GM21723 (cell line): ENCODE data around the gene SLC16A8.
"Not testable (repeated sequence)": the region's sequence is repeated elsewhere in the genome, so short reads cannot be mapped to it uniquely, and the experiment has no call there.

Experiments
- ATAC-seq: cut with Tn5 transposase; IDR thresholded peaks from one replicate; pipeline ENCODE4 v1.9.1; 2021; ENCODE audit warnings: mild to moderate bottlenecking, moderate library complexity; ENCODE audit not compliant: unreplicated experiment

SLC16A8 gene

DNA sequence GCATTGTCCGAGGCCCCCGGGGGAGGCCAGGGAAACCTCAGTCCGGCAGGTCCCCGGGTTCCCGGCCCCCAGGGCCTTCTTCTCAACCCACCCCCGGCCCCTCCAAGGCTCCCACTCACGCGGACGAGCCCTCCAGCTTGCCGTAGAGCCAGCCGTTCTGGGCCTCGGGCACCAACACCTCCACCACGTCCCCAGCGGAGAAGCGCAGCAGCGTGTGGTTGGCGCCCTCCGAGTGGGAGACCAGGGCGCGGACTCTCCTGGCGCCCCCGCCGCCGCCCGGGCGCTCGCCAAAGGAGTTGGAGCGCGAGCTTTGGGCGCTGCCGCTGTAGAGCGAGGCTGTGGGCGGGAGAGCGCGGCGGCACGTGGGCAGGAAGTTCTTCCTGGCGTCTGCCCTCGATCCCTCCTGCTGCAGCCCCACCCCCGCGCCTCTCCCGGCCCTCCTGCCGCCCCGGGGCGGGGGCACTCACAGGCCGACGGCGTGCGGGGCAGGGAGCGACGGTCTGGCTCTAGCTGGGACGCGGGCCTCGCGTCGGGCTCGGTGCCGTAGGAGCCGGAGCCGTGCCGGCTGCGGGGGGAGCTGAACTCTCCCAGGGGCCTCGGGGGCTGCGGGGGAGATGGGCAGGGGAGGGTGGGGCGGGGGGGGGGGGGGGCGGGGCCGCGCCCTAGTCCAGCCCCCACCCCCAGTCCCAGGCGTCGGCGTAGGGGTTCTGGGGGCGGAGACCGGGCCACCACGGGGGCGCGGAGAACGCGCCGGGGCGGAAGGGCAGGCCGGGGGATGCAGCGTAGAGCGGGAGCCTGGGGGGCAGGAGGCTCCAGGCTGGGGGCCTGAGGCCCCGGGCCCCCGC, 4.9 kb upstream of the SLC16A8 start:
- no peak for ATAC-seq

DNA sequence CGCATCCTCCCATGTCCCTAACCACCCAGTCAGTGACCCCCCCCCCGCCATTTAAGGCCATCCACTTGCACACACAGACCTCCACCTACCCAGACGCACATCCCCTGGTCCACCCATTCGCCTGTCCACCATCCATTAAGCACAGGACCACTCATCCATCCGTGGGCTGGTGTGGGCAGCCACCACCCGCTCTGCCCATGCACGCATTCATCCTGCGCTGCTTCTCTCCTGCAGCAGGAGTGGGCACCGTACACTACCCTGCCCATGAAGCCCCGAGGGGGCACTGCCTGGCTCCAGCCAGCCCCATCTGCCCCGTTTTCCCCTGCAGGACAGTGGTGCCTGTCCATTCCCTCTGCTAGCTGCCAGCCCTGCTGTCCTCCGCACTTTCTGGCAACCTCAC, 3.9 kb upstream of the SLC16A8 start:
- no peak for ATAC-seq

DNA sequence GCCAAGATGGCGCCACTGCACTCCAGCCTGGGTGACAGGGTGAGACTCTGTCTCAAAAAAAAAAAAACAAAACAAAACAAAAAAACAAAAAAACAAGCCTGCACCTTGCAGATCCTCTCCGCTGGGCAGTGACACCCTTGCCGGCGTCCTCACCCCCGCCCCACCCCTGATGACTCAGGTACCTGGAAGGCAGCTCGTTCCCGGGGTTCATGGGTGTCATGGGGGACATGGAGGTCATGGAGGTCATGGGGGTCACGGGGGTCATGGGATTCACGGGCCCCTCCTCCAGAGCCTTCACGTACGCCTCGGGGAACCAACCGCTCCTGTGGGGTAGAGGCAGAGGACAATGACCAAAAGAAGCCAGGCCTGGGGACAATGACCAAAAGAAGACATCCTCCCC, 3.0 kb upstream of the SLC16A8 start:
- ATAC-seq = no peak

DNA sequence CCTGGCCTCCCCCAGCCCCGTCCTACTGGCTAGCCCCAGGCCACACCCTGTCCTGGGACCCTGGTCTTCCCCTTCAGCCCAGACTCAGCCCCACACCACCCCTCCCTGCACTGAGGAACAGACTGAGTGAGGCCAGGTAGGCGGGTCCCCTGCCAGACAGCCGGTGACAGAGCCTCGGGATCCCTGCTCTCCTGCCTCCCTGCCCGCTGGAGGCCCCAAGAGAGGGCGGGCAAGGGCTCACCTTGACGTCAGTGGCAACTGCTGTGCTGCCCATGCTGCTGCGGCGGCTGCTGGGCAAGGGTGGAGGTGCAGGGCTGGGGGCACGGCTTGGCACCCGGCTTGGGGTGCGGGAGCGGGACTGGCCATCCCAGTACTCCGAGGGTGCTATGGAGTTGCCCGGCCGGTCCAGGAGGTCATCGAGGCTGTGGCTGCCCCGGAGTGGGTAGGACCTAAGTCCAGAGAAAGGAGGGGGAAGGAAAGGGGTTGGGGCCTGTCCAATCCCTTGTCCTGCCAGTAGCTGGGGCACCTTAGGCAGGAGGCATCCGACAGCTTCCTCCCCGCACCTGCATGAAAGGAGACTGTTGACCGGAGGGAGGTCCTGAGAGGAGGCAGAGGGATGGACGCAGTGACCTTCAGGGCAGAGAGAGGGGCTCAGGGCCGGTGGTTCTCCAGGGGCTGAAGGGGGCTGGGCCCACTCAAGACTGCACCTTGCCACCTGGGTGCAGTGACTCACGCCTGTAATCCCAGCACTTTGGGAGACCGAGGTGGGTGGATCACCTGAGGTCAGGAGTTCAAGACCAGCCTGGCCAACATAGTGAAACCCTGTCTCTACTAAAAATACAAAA, 2.2 kb upstream of the SLC16A8 start:
- ATAC-seq = no peak

DNA sequence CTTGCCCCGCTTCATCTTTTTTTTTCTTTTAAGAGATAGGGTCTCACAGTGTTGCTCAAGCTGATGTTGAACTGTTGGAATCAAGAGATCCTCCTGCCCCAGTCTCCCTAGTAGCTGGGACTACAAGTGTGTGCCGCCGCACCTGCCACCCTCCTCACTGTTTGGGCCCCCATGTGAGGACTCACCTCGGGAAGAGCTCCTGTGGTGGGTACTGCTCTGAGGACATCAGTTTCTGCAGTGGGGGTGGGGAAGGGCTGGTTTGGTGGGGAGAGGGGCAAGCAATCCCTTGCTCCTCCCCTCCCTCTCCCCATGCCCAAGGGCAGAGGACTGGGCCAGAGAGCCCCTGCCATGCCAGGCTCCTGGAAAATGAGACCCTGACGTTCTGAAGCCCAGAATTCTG, 1.5 kb upstream of the SLC16A8 start:
- ATAC-seq = no peak

DNA sequence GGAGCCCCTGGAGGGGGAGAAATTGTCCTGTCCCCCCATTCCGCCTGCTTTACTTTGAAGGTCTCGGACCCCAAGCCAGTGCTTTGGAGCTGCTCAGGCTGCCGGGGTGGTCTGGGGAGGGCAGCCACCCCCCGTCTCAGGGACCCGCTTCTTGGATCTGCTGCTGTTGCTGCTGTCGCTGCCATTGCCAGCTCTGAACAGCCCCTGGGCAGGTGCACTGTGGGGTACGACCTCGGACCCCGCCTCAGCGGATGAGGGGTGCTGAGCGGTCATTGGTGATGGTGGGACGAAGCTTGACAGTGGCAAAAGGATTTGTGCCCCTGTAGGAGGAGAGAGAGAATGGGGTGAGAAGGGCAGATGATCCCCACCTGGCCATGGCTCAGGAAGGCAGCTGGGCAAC, 1.1 kb upstream of the SLC16A8 start:
- ATAC-seq = no peak

DNA sequence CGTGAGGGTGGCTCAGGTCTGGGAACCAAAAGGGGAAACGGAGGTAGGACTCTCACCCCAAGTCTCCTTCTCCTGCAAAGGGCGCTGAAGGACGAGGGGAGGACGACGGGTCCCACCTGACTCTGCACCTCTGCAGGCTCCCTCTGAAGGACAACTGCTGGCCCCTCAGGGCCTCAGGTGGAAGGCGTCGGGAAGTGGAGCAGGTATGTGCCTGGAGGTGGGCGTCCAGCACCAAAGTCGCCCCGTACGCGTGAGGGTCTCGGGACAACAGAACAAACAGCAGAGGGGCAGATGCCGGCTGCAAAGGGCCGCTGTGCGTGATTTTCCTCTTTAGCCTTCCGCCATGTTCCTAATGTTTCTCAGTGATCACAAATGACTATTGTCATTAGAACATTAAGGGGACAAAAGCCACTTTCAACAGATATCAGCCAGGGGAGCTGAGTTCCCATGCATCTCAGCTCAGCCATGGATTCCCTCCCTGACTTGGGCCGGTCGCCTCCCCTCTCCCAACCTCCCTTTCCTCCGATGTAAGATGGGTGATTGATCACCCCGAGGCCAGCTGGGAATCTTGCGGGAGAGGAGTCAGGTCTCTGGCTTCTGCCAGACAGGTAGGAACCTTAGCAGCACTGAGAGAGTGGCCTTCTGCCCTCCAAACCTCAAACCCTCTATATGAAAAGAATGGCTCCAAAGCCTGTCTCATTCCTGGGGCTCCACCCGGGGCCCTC, 836 bp downstream of the SLC16A8 start:
- no peak for ATAC-seq

DNA sequence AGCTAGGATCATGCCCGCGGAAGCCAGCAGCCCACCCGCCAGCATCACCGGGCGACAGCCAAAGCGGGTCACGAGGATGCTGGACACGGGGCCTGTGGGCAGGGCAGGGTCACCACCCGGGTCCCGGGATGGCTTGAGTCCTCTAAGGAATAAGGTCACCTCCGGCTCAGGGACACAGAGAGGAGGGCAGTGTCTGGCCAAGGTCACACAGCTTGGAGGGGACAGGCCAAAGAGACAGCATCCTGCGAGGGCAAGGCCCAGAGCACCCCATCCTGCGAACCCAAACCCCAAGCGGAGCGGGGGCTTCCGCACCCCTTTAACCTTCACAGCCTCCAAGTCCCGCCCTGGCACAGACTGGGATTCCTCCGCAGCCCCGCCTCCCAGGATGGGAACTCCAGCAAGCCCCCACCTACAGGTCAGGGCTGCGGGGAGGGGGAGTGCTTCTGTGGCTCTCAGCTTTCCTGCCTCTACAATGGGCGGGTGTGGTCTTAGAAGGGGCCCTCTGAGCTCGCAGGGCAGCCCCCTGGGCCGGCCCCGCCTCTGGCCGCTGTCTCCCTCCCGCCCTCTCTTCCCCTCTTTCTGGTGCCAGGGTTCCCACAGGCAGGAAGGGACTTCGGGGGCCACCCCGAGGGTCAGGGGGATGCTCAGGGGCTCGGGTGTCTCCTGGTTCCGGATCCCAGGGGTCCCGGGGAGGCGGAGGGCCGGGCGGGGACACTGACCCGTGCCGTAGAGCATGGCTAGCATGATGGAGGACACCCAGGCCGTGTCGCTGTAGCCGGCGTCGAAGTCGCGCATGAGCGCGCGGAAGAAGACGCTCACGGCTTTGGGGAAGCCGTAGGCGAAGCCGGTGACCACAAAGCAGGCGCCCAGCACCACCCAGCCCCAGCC, 1.8 kb downstream of the SLC16A8 start:
- no peak for ATAC-seq

DNA sequence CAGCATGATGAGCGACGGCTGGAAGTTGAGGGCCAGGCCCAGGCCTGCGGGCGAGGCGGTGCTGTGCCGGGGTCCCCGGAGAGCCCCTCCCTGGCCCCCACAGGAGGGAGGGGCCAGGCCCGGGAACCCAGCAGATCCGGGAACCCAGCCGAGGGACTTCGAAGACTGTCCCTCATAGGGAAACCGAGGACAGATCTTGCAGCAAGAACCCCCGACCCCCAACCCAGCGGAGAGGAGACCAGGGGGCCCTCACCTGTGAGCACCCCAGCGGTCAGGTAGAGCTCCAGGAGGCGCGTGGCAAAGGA, 2.4 kb downstream of the SLC16A8 start:
- ATAC-seq = no peak

DNA sequence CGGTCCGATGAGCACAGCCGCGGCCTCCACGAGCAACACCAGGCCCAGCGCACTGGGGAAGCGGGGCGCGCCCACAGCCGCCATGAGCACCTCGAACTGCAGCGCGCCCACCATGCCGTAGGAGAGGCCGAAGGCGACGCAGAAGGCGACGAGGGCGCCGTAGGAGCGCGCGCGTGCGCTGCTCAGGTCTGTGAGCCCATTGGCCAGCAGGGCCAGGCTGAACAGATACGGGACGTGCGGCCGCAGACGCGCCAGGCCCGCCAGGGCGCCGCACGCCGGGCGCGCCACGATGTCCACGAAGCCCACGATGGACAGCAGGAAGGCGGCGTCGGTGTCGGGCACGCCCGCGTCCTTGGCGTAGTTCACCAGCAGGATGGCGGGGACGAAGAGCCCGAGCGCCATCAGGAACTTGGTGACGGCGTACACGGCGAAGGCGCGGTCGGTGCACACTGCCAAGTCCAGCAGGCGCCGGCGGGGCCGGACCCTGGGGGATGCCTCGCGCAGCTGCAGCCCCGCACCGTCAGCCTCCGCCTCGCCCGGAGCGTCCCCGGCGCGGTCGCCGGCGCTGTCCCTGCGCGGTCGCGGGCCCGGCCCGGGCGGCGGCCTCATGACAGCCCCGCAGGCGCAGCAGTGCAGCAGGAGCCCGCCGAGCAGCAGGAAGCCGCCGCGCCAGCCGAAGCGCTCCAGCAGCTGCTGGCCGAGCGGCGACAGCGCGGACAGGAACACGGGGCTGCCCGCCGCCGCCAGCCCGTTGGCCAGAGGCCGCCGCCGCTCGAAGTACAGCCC, 2.9 kb downstream of the SLC16A8 start:
- ATAC-seq = no peak

DNA sequence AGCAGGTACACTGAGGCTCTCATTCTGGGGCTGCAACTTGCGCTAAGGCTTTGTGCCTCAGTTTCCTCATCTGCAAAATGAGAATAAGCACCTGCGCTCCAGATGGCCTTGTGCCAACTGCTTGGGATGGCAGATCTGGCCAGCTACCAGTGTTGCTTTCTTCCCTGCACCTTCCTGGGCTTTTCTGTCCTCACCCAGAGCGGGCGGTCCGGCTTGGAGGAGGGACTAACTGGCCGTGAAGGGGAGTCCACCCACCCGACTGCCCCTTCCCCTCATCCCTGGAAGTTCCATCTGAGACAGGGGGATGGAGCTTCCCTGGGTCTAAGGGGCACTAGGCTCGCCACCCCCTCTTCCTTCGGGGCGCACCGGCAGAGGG, 3.5 kb downstream of the SLC16A8 start:
- no peak for ATAC-seq

DNA sequence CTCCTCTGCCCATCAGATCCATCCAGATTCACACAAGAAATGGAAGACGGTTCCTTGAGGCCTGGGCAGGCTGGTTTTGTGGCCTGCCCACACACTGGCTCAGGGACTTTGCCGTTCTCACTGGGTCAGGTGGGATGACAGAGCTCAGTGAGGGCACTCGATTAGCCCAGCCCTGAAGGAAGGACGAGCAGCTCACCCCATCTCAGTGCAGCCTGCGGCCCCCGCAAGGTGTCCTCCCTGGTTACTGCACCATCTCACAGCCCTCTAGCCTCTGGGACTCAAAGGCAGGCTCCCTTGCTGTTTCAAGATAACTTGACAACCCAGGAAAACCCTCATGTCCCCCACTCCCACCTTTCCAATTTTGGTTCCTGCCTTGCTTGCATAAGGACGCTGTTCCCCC, 4.2 kb downstream of the SLC16A8 start:
- no peak for ATAC-seq

DNA sequence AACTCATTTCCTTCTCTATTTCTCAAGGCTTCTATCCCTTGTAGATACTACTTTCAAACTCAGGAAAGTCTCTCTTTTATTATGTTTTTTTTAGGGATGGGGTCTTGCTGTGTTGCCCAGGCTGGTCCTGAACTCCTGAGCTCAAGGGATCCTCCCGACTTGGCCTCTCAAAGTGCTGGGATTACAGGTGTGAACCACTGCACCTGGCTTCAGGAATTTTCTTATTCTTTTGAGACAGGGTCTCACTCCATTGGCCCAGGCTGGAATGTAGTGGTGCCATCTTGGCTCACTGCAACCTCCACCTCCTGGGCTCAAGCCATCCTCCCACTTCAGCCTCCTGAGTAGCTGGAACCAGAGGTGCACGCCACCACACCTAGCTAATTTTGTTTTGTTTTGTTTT, 4.8 kb downstream of the SLC16A8 start:
- ATAC-seq = not testable (repeated sequence)

DNA sequence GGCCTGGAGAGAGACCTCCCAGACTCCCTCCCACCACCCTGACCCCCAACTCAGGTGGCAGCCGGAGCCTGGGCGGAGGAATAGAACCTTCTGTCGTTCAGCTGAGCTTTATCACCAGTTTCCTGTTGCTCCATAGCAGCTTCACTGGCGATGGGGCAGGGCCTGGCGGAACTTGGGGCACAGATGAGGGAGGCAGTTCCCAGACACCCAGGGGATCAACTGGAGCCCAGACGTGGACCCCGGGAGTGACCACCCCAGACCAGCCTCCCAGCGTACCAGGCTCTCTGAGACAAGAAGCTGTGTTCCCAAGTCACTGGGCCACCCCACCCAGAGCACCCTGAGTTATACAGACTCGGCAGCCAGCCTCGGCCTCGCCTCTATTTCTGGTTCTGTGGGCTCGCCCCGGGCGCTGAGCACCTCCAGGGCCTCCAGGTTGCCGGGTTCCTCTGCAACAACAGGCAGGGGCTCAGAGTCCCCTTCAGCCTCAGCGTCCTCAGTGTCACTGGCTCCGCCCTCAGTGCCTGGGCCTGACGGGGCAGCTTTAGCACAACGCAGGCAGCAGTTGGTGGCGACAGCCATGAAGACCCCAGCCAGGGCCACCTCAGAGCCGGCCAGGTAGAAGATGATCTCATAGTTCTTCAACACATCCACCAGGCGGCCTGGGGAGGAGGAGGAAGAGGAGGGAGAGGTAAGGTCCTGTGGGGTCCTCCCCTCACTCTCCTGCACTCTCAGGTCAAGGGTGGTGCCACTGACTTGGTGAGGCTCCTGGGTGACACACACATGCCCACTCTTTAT, 5.7 kb downstream of the SLC16A8 start:
- ATAC-seq = no peak

DNA sequence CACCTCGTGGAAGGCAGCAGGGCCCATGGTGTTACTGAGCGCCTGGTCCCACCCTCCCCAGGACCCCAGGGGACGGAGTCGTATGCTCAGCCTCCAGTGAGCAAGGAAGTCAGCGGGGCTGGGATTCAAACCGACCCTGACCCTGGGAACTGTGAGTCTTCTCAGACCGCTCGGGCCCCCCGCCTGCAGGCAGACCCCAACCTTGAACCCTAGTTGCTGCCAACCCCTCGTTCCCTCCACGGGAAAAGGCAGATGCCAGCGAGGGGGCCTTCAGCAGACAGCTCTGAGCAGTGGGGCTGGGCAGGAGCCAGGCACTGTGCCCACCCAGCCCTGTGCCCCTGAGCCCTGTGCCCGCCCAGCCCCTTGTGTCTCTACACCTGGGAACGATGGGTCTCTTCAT, 6.4 kb downstream of the SLC16A8 start:
- no peak for ATAC-seq

DNA sequence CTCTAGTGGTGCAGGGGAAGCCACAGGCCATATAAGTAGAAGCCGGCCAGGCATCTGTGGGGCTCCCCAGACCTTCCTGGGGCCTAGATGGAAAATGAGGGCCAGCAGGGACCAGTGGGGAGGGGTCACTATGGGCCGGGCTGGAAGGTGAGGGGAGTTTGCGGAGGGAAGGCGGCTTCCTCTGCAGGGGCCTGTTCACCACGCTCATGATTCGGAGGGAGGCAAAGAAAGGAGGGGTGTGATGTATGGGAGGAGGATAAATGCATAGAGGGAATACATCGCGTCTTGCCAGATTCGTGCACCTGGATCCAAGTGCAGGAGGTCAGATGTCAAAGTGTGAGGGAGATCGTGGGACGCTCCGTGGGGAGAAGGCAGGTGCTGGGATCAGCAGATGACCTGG, 6.9 kb downstream of the SLC16A8 start:
- no peak for ATAC-seq

DNA sequence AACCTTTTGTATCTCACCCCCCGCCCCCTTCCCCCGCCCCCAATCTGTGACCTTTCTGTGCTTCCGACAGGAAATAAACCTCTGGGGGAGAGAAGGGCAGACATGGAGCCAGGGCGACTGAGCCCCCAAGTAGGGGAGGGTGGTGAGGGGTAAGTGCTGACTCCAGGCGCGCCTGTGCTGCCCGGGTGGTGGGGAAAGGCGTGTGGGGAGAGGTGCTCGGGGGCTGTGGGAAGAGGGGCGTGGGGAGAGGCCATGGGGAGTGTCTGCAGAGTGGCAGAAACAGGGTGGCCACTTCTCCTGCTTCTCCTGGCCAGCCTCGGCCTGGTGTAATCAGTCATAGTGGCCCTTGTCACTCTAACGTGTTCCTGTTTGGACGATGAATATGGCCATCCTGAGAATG, 8.0 kb downstream of the SLC16A8 start:
- ATAC-seq = no peak

DNA sequence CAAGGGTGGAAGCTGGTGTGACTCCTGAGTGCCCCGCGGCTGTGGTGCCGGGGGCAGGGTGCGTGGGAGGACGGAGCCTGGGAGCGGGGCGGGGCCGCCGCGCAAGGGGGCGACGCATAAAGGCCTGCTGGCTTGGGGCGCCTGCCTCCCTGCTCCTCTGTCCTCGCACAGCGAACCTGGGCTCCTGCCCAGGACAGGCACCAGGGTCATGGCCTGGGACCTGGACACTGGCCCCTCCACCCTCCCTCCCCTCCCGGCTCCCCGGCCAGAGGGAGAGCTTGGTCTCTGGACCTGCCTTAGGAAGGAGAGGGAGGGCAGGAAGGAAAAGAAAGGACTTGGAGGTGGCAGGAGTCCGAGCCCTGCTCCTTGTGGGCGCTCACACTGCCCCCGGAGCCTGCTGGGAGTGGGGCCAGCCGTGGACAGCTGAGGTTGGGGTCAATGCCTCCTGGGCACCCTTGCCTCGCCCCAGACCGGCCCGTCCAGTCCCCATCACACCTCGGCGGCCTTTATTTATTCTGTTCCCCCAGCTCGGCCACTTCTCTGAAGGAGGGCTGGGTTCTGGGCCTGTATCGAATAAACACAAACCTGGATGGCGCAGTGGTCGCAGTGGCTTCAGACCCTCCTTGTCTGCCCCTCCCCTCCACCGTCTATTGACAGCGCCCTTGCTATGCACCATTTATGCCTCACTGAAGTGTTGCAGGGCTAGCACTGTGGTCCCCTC, 8.7 kb downstream of the SLC16A8 start:
- no peak for ATAC-seq
